ENCODE data around the gene MRPL49.
A peak's percentile ranks its signal among the peaks of the same experiment; 100 is the strongest.

DNA sequence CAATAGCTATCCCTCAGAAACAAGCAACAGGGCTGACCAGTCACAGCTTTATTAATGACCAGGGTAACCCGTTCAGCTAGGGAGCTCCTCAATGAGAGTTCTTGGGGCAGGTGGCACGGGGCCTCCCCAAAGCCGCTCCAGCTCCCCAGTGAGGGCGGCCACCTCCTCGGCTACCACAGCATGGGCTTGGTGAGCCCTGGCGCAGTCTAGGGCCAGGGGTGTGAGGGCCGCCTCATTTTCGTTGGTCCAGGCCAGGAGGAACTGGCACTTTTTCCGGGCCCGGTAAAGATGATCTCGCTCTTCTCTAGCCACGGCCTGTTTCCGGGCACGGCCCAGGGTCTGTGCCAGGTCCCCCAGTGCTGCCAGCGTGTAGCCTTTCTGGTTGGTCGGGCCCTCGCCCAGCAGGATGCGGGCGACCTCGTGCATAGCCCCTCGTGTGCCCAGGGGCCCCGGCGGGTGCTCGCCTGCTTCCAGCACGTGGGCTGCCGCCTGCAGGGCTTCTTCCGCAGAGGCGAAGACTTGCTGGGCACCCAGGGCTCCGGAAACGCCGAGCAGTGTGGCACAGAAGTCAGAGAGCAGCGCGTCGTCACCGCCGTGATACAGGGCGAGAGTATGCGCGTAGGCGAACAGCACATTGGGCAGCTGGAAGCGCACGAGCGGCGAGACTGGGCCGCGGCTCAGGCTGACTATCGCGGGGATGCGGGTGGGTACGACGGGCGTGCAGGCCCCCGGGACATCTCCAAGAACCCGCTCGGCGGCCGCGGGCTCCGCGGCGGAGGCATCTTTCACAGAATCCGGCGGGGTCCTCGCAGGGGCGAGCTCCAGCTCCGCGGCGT, 5.5 kb upstream of the MRPL49 start:
- TF ChIP-seq ZNF70 (CRISPR knock-in tag; IDR thresholded peaks at IDR 0.05) (no peak), PPARA (CRISPR knock-in tag; IDR thresholded peaks at IDR 0.05; ENCODE audit: borderline replicate concordance) (no peak), ZFP3 (CRISPR knock-in tag; IDR thresholded peaks at IDR 0.05) (no peak), RARB (CRISPR knock-in tag; IDR thresholded peaks at IDR 0.05) (0 out of 2 replicates have a peak, but pooled peaks have one; percentile 30), ZNF565 (CRISPR knock-in tag; conservative IDR thresholded peaks at IDR 0.05; ENCODE audit: low read depth) (no peak), SNAI2 (CRISPR knock-in tag; IDR thresholded peaks at IDR 0.05) (no peak), ZFP30 (CRISPR knock-in tag; IDR thresholded peaks at IDR 0.05) (0 out of 2 replicates have a peak, but pooled peaks have one; percentile 17), ARNTL (CRISPR knock-in tag; IDR thresholded peaks at IDR 0.05; ENCODE audit: borderline replicate concordance, low read depth) (no peak), PATZ1 (CRISPR knock-in tag; IDR thresholded peaks at IDR 0.05; ENCODE audit: borderline replicate concordance) (no peak), GLIS3 (CRISPR knock-in tag; IDR thresholded peaks at IDR 0.05) (no peak)
- TF ChIP-seq, protein P1, sequence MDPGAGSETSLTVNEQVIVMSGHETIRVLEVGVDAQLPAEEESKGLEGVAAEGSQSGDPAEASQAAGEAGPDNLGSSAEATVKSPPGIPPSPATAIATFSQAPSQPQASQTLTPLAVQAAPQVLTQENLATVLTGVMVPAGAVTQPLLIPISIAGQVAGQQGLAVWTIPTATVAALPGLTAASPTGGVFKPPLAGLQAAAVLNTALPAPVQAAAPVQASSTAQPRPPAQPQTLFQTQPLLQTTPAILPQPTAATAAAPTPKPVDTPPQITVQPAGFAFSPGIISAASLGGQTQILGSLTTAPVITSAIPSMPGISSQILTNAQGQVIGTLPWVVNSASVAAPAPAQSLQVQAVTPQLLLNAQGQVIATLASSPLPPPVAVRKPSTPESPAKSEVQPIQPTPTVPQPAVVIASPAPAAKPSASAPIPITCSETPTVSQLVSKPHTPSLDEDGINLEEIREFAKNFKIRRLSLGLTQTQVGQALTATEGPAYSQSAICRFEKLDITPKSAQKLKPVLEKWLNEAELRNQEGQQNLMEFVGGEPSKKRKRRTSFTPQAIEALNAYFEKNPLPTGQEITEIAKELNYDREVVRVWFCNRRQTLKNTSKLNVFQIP (CRISPR knock-in tag; IDR thresholded peaks at IDR 0.05; ENCODE audit: borderline replicate concordance, low read depth): no peak
